ENCODE results near the gene FUBP1. TPM values are rescaled to one million over a fixed set of nuclear protein-coding genes. Genes with fewer than 3 reads are reported as not detected.

Gene FUBP1
- total RNA-seq, 1 donor from 2014 or later = 243 TPM

DNA sequence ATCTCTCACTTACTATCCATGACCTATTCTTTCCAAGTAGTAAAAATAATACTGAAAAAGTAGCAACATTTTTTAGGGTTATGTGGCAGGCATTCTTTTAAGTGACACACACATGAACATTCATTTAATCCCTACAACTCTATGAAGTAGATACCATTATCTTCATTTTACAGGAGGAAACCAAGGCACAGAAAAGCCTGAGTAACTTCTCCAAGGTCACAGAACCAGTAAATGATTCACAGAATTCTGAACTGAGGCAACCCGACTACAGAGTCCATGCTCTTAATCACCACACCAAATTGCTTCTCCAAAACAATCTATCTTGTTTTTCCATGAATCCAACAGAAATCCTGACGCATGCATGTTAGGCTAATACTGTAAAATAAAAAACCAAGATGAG lies 17.5 kb downstream of the FUBP1 start:
- peaks cover 3% of the 10 kb centered on the region for H3K27me3 Mint-ChIP-seq (ENCODE audit: unreplicated experiment)

DNA sequence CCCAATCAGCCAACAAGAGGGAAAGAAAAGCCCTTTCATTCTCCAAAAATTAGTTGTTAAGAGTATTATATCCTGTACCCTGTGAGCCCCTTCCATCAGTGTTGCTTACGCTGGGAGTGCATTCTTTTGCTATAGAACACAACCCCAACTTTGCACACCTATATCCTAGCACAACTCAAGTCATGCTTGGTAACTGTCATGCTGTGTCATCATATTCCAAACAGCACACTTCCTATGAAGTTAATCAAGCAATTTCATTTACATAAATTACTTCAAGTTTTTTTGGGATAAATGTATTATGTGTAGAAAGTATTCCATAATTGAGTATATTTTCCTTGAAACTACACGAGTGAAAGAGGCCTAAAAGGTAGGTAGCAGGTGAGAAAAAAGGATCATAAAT lies 20.0 kb downstream of the FUBP1 start:
- Mint-ChIP-seq H3K9me3 (ENCODE audit: unreplicated experiment) (no peaks in the 10 kb centered on the region), H3K36me3 (ENCODE audit: unreplicated experiment) (no peaks in the 10 kb centered on the region), H3K4me3 (ENCODE audit: unreplicated experiment) (no peak overlapping the region), H3K4me1 (ENCODE audit: low read depth, unreplicated experiment) (no peaks in the 10 kb centered on the region), H3K27me3 (ENCODE audit: unreplicated experiment) (no peaks in the 10 kb centered on the region), H3K27ac (ENCODE audit: unreplicated experiment) (no peak overlapping the region)
- no peak for DNase-seq
- TF ChIP-seq, protein P1, sequence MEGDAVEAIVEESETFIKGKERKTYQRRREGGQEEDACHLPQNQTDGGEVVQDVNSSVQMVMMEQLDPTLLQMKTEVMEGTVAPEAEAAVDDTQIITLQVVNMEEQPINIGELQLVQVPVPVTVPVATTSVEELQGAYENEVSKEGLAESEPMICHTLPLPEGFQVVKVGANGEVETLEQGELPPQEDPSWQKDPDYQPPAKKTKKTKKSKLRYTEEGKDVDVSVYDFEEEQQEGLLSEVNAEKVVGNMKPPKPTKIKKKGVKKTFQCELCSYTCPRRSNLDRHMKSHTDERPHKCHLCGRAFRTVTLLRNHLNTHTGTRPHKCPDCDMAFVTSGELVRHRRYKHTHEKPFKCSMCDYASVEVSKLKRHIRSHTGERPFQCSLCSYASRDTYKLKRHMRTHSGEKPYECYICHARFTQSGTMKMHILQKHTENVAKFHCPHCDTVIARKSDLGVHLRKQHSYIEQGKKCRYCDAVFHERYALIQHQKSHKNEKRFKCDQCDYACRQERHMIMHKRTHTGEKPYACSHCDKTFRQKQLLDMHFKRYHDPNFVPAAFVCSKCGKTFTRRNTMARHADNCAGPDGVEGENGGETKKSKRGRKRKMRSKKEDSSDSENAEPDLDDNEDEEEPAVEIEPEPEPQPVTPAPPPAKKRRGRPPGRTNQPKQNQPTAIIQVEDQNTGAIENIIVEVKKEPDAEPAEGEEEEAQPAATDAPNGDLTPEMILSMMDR (IDR thresholded peaks at IDR 0.05; ENCODE audit: partially characterized antibody, unreplicated experiment) = no peak

More for the DNA sequence above, 17.5 kb downstream of the FUBP1 start:
- Mint-ChIP-seq H3K36me3 (ENCODE audit: unreplicated experiment) (no peaks in the 10 kb centered on the region), H3K4me3 (ENCODE audit: unreplicated experiment) (no peak overlapping the region), H3K27ac (ENCODE audit: unreplicated experiment) (no peak overlapping the region), H3K4me1 (ENCODE audit: low read depth, unreplicated experiment) (no peaks in the 10 kb centered on the region), H3K9me3 (ENCODE audit: unreplicated experiment) (no peaks in the 10 kb centered on the region)
- DNase-seq = no peak
- TF ChIP-seq, protein P1 (IDR thresholded peaks at IDR 0.05; ENCODE audit: partially characterized antibody, unreplicated experiment) = no peak

- Mint-ChIP-seq H3K27me3 (ENCODE audit: unreplicated experiment) (no peaks in the 10 kb centered on the region), H3K36me3 (ENCODE audit: unreplicated experiment) (no peaks in the 10 kb centered on the region), H3K4me3 (ENCODE audit: unreplicated experiment) (no peak overlapping the region), H3K9me3 (ENCODE audit: unreplicated experiment) (no peaks in the 10 kb centered on the region), H3K4me1 (ENCODE audit: low read depth, unreplicated experiment) (no peaks in the 10 kb centered on the region), H3K27ac (ENCODE audit: unreplicated experiment) (no peak overlapping the region)
- TF ChIP-seq, protein P1 (IDR thresholded peaks at IDR 0.05; ENCODE audit: partially characterized antibody, unreplicated experiment) = no peak
- DNase-seq = no peak
Observed at GRCh38 chr1:77958391-77958790, 20.5 kb downstream of the FUBP1 start.

- Mint-ChIP-seq H3K4me3 (ENCODE audit: unreplicated experiment) (no peak overlapping the region), H3K36me3 (ENCODE audit: unreplicated experiment) (no peaks in the 10 kb centered on the region), H3K27me3 (ENCODE audit: unreplicated experiment) (no peaks in the 10 kb centered on the region), H3K27ac (ENCODE audit: unreplicated experiment) (no peak overlapping the region), H3K9me3 (ENCODE audit: unreplicated experiment) (no peaks in the 10 kb centered on the region), H3K4me1 (ENCODE audit: low read depth, unreplicated experiment) (no peaks in the 10 kb centered on the region)
- TF ChIP-seq, protein P1 (IDR thresholded peaks at IDR 0.05; ENCODE audit: partially characterized antibody, unreplicated experiment) = no peak
- DNase-seq = no peak
Observed at GRCh38 chr1:77956464-77956863, 22.4 kb downstream of the FUBP1 start.

DNA sequence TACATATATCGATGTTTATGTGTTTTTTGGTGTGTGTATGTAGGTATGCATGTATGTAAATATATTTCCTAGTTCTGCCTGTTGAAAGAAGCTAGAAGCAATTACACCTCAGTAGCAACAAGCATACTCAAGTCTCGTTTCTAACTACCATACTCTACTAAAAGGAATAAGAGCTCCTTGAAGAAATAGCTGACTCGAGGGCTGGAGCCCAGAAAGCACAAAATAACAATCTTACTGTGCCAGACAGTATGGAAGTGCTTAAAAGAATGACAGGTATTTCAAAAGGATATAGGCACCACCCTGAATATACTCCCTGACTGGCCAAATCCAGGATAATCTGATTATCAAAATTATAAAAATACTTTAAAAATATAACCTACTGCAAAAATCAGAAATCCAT lies 23.2 kb downstream of the FUBP1 start:
- Mint-ChIP-seq H3K27ac (ENCODE audit: unreplicated experiment) (no peak overlapping the region), H3K36me3 (ENCODE audit: unreplicated experiment) (no peaks in the 10 kb centered on the region), H3K27me3 (ENCODE audit: unreplicated experiment) (no peaks in the 10 kb centered on the region), H3K9me3 (ENCODE audit: unreplicated experiment) (no peaks in the 10 kb centered on the region), H3K4me1 (ENCODE audit: low read depth, unreplicated experiment) (no peaks in the 10 kb centered on the region), H3K4me3 (ENCODE audit: unreplicated experiment) (no peak overlapping the region)
- DNase-seq = no peak
- TF ChIP-seq, protein P1 (IDR thresholded peaks at IDR 0.05; ENCODE audit: partially characterized antibody, unreplicated experiment) = no peak

All from glutamatergic neuron (in vitro differentiated cells).